AG09319 (cell line): ENCODE data around the gene ITPRIPL1.
"Not testable (repeated sequence)": the region's sequence is repeated elsewhere in the genome, so short reads cannot be mapped to it uniquely, and the experiment has no call there.

Source experiments
- DNase-seq: peaks from one replicate; pipeline ENCODE4 v3.0.0-alpha.2; 2010; ENCODE audit warnings: low read depth; ENCODE audit errors: extremely low read depth
- CTCF ChIP-seq: IDR thresholded peaks from 2 replicates; pipeline ENCODE4 v1.5.1; 2011; ENCODE audit warnings: low read depth, mild to moderate bottlenecking, inconsistent platforms, low read length, moderate library complexity

Gene ITPRIPL1

GRCh38 chr2:96325041-96325883, at the start of gene ITPRIPL1:
TSS of gene ITPRIPL1 (plus strand) at chr2:96325317. CDS start at chr2:96325840, 523 bp downstream.
- TF ChIP-seq CTCF: no peak
- DNase-seq: no peak

DNA sequence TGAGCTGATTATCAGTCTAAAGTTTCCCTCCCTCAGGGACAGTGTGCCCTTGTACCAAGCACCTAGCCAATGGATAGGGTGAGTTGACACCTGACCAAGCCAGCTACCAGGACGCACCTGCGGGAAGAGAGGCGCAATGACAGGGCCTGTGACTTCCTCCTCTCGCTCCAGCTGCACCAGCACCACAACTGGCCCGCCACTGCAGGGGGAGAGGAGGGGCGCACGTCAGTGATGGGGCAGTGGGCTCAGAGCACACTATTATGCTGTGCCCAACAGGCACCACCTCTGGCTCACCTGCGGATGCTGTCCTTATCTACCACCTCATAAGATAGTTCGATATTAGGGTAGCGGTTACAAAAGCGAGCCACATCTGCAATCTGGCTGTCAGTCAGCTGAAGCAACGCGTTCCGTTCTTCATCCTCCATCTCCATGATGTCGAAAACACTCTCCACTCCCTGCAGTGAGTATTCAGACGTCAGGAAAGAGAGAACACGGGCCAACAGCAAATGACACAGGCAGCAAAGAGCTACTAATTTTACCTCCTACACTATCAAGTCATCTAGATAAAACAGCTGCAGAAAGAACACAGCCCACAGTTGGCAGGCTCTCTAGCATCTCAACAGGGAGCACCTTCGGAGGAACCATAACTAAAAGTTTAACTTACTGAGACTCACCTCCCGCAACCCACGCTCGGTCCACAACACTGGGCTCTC, 48.2 kb upstream of the ITPRIPL1 start:
- TF ChIP-seq CTCF: no peak

DNA sequence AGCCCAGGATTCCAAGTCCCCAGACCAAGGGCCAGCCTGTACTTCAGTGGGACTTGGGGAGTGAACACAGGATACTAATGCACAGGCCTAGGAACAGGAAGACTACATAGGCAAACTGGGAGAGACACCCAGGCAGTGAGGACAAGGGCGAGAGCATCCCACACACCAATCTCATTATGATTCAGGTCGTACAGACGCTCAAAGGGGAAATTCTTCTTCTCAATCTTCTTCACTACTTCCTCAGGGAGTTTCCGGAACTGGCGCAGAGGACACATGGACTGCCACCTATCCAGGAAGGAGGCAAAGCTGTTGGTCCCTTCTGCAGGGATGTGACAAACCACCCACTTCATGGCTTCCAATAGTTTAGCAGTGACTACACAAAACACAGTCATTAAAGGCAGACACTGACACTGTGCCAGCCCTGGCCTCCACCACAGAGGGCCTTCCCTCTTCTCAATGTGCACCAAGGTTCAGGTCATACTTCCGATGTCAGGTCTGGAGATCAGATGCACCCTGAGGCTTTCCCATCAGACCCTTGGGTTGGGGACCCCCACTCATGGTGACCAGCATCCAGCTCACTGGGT, 37.8 kb upstream of the ITPRIPL1 start:
- TF ChIP-seq CTCF: no peak
- no peak for DNase-seq

More for the DNA sequence above, 48.2 kb upstream of the ITPRIPL1 start:
- no peak for DNase-seq

- TF ChIP-seq CTCF: no peak
- no peak for DNase-seq
These were observed 33.4 kb upstream of the ITPRIPL1 start for GRCh38 chr2:96291751-96292150.

DNA sequence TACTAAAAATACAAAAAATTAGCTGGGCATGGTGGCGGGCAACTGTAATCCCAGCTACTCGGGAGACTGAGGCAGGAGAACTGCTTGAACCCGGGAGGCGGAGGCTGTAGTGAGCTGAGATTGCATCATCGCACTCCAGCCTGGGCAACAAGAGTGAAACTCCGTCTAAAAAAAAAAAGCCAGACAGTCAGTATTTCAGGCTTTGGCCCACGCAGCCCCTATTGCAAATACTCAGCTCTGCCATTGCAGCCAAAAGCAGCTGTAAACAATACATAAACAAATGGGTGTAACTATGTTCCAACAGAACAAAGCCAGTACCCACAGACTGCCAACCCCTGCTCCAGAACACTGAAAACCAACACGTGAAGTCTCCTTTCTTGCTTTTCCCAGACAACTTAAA, 30.8 kb upstream of the ITPRIPL1 start:
- not testable (repeated sequence) for DNase-seq

GRCh38 chr2:96296925-96297324, 28.2 kb upstream of the ITPRIPL1 start:
- DNase-seq: no peak
- TF ChIP-seq CTCF: no peak

- TF ChIP-seq CTCF: no peak
- no peak for DNase-seq
These were observed 23.3 kb upstream of the ITPRIPL1 start for GRCh38 chr2:96301865-96302264.
